ENCODE data around the gene SBF2.
"Not testable (repeated sequence)": the region's sequence is repeated elsewhere in the genome, so short reads cannot be mapped to it uniquely, and the experiment has no call there.

Gene SBF2

DNA sequence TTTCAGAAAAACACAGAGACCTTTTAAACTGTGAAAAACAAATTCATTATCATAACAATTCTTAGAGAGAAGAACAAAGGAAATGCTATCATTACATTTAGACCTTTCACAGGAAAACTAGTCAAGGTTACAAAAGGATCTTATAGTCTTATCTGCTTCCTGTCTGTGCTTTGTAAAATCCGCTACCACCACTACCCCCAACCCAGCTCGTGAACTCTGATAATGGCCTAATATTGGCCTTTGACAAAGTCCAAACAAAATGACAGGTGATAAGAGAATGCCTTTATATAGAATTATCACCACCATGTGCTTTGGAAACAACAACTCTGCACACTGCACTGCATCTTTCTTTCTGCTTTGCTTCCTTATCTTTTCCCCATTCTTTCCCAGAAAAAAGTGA is 272.5 kb downstream of the SBF2 start:
- Mint-ChIP-seq H3K36me3 (ENCODE audit: low read depth) (peaks cover 4% of the 10 kb centered on the region), H3K9me3 (no peaks in the 10 kb centered on the region), H3K27ac (no peak overlapping the region), H3K4me3 (no peak overlapping the region), H3K4me1 (ENCODE audit: low read depth) (peaks cover 15% of the 10 kb centered on the region), H3K27me3 (no peaks in the 10 kb centered on the region)
- DNase-seq: no peak

DNA sequence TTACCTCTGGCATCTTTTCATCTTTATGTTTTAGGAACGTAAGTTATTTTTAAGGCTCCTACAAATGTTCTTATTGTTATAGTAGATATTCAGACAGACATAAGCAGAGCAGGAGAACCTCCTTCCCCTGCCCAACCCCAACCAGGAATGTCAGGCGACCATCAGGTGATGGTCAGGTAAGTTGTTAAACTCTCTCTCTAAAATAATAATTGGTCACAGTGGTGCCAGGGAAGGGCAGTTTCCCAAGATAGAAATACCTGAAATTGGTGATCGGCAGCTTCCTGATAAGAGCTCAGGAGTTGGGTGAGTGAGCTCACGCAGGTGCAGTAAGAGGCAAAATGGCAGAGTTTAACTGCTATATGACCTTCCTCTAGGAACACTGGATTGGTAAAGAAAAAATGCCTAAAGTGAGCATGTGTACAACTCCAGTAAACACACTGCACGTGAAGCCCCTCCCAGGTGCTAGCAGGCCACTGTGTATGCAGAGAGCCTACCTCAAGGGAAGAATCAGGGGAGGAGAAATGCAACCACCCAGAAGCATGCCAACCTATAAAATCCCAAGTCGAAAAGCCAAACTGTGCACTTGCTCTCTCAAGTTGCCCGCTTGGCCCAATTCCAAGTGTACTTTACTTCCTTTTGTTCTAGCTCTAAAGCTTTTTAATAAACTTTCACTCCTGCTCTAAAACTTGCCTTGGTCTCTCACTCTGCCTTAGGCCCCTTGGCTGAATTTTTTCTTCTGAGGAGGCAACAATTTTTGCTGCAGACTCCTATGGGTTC is 273.9 kb downstream of the SBF2 start:
- Mint-ChIP-seq H3K9me3 (peaks cover 2% of the 10 kb centered on the region), H3K27me3 (no peaks in the 10 kb centered on the region)
- DNase-seq: no peak

DNA sequence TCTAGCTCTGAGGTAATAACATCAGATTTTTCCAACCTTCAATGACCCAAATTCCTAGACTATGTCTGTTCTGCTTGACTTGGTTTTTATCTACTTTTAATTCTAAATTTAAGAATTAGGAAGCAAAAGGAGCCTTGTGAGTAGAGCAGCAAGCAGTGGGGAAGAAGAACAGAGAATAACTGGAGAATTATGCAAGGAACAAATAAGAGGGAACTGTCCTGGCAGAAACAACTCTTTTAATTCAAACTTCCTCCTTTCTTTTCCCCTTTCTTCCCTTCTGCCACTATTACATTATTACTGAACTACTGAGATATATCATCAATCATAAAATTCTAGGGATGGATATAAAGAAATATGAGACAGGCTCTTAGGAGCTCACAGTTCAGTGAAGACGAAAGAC is 276.1 kb downstream of the SBF2 start:
- DNase-seq: no peak
- Mint-ChIP-seq H3K4me3 (no peak overlapping the region), H3K9me3 (peaks cover 15% of the 10 kb centered on the region), H3K36me3 (ENCODE audit: low read depth) (peaks cover 12% of the 10 kb centered on the region), H3K4me1 (ENCODE audit: low read depth) (peaks cover 15% of the 10 kb centered on the region), H3K27me3 (no peaks in the 10 kb centered on the region), H3K27ac (no peak overlapping the region)

More for the DNA sequence above, 273.9 kb downstream of the SBF2 start:
- Mint-ChIP-seq H3K4me1 (ENCODE audit: low read depth) (peaks cover 15% of the 10 kb centered on the region), H3K4me3 (no peak overlapping the region), H3K36me3 (ENCODE audit: low read depth) (peaks cover 9% of the 10 kb centered on the region), H3K27ac (no peak overlapping the region)

DNA sequence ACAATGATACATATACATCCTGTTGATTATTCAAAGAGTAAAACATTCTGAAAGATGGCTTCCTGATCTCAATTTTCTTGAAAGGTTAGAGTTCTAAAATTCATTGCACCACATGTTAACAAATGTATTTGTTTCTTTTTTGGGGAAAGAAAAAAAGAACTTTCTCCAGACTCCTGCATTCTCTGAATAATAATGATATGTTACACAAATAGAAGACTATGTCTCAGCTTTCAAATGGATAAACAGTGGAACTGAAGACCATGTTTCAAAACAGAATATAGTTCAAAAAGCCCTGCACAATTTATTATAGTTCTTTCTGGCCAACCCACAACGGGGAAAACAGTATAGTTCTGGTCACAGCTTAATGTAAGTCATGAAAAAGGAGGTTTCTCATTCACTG is 277.0 kb downstream of the SBF2 start:
- Mint-ChIP-seq H3K4me1 (ENCODE audit: low read depth) (peaks cover 14% of the 10 kb centered on the region), H3K4me3 (no peak overlapping the region), H3K9me3 (peaks cover 20% of the 10 kb centered on the region), H3K36me3 (ENCODE audit: low read depth) (peaks cover 12% of the 10 kb centered on the region), H3K27ac (no peak overlapping the region), H3K27me3 (no peaks in the 10 kb centered on the region)
- DNase-seq: no peak

DNA sequence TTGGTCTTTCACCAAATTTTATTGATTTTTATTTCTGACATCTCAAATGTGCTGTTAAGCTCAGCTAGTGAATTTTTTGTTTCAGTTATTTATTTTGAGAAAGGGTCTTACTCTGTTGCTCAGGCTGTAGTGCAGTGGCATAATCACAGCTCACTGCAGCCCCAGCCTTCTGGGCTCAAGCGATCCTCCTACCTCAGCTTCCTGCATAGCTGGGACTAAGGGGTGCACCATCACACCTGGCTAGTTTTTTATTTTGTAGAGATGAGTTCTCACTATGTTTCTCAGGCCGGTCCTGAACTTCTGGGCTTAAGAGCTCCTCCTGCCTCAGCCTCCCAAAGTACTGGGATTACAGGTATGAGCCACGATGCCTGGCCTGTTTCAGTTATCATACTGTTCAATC is 282.0 kb downstream of the SBF2 start:
- Mint-ChIP-seq H3K27ac (no peak overlapping the region), H3K4me3 (no peak overlapping the region), H3K4me1 (ENCODE audit: low read depth) (no peaks in the 10 kb centered on the region), H3K36me3 (ENCODE audit: low read depth) (peaks cover 16% of the 10 kb centered on the region), H3K9me3 (peaks cover 41% of the 10 kb centered on the region), H3K27me3 (no peaks in the 10 kb centered on the region)
- no peak for DNase-seq

DNA sequence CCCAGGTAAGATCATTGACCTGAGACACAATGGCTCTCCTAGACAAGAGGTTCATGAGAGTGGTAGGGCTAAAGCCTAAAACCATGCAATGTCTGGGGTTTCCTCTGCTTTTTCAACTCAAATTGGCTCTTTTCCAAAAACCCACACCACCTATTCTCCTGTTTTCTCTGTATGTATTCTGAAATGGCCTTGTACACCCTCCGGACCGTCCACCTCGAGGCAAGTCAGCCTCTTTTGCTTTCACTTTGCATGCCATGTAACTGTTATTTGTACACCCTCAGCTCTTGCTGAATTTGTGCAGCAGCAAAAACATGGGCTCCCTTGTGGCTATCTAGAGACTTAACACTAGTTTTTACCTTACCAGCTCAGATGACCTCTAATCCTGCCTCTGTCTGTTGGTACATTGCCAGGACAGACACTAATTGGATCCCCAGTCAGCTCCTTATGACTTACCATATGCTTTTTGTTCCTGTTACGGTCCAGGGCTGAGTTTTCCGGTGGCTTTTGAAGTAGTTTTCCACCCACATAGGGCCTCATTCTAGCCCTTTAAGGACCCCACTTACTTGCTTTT is 288.0 kb downstream of the SBF2 start:
- H3K4me3 Mint-ChIP-seq: no peak overlapping the region
- H3K4me1 Mint-ChIP-seq (ENCODE audit: low read depth): no peaks in the 10 kb centered on the region
- no peaks in the 10 kb centered on the region for H3K27me3 Mint-ChIP-seq
- H3K9me3 Mint-ChIP-seq: peaks cover 11% of the 10 kb centered on the region
- no peak overlapping the region for H3K27ac Mint-ChIP-seq
- H3K36me3 Mint-ChIP-seq (ENCODE audit: low read depth): peaks cover 7% of the 10 kb centered on the region
- DNase-seq: no peak

DNA sequence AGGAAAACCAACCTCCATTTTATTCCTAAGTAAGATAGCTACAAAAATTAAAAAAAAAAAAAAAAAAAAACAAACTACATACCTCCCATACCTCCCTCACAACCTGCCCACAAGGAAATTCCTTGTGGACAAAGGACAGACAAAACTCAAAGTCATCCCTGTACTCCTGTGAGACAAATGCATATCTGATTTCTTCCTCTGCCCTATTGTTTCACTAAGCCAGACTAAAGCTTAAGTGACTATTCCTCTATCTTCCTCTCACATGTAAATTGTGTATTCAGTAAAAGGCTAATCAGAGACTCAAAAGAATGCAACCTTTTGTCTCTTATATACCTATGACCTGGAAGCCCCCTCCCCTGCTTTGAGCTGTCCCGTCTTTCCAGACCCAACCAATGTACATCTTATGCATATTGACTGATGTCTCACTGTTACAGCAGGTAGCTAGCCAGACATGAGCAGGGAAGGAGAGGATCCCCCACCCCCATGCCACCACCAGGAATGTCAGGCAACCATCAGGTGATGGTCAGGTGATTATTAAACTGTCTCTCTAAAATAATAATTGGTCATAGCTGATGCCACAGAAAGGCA is 289.4 kb downstream of the SBF2 start:
- Mint-ChIP-seq H3K27ac (no peak overlapping the region), H3K27me3 (no peaks in the 10 kb centered on the region), H3K36me3 (ENCODE audit: low read depth) (no peaks in the 10 kb centered on the region), H3K4me1 (ENCODE audit: low read depth) (no peaks in the 10 kb centered on the region), H3K9me3 (no peaks in the 10 kb centered on the region), H3K4me3 (no peak overlapping the region)
- no peak for DNase-seq

DNA sequence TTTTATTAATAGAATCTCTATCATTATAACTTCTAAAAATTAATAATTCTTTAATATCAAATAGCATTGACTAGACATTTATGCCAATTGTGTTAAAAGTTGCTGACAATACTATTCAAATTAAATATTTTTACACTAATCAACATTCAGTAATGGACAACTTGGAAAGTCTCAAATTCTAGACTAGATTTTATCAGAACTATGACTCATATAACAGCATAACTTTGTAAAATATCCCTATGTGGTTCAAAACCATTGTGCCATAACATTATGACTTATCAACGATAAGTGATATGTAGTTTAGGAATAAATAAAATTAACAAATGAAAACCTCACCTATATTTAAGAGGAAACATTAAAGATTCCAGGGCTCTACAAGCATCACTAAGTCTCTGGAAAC is 291.8 kb downstream of the SBF2 start:
- Mint-ChIP-seq H3K9me3 (no peaks in the 10 kb centered on the region), H3K36me3 (ENCODE audit: low read depth) (no peaks in the 10 kb centered on the region), H3K4me3 (no peak overlapping the region), H3K27ac (no peak overlapping the region), H3K27me3 (no peaks in the 10 kb centered on the region), H3K4me1 (ENCODE audit: low read depth) (no peaks in the 10 kb centered on the region)
- no peak for DNase-seq

DNA sequence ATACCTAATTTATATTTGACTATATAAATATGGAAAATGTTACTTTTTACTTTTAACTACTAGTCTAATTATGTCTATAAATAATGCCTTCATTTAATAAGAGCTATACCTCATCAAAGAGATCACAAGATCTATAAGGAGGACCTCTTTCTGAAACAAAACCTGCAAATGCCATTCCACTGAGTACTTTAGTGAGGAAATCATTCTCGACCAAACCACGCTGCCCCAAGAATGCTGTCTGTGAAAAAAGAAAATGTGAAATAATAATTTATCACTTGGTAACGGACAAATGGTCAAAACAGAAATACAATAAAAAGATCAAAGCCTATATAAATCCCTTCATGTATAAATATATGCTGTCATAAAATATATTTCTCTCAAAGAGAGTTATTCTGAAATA is 301.7 kb downstream of the SBF2 start:
- no peaks in the 10 kb centered on the region for H3K4me1 Mint-ChIP-seq (ENCODE audit: low read depth)
- H3K4me3 Mint-ChIP-seq: no peak overlapping the region
- no peaks in the 10 kb centered on the region for H3K9me3 Mint-ChIP-seq
- H3K27ac Mint-ChIP-seq: no peak overlapping the region
- H3K27me3 Mint-ChIP-seq: no peaks in the 10 kb centered on the region
- H3K36me3 Mint-ChIP-seq (ENCODE audit: low read depth): peaks cover 21% of the 10 kb centered on the region
- DNase-seq: no peak

DNA sequence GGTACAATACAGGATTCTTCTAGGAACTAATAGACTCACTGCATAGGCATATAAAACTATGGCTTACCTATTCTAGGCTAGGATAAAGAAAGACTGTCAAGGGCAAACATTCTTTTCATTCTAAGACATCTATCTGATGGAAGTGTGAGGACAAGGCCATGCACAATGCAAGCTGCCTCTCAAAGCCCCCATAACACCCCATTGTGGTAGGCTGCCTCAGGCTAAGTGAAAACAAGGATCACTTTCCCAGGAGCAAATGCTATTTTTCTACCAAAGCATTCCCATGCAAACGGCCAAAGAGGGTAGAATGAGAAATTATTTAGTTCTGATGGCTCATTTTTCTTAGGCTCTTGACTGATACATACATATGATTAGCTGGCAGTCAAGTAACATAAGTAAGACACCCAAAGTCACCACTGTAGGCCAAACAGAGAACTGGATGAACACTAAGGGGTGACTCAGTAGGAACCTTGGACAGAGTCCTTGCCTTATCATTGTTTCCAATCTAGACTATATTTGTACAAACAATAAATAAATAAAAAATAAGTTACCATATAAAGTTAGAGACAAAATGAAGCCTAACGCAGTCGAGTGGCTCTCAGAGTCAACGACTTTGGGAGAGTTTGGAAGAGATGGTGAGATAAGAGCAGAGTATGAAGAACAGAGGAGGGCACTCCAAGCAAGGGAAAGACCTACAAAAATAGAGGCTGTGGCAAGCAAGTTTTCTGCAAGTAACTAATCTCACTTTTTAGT is 303.6 kb downstream of the SBF2 start:
- no peak overlapping the region for H3K27ac Mint-ChIP-seq
- no peak for DNase-seq
- peaks cover 27% of the 10 kb centered on the region for H3K36me3 Mint-ChIP-seq (ENCODE audit: low read depth)
- peaks cover 2% of the 10 kb centered on the region for H3K4me1 Mint-ChIP-seq (ENCODE audit: low read depth)
- H3K9me3 Mint-ChIP-seq: no peaks in the 10 kb centered on the region
- H3K27me3 Mint-ChIP-seq: no peaks in the 10 kb centered on the region
- H3K4me3 Mint-ChIP-seq: no peak overlapping the region

DNA sequence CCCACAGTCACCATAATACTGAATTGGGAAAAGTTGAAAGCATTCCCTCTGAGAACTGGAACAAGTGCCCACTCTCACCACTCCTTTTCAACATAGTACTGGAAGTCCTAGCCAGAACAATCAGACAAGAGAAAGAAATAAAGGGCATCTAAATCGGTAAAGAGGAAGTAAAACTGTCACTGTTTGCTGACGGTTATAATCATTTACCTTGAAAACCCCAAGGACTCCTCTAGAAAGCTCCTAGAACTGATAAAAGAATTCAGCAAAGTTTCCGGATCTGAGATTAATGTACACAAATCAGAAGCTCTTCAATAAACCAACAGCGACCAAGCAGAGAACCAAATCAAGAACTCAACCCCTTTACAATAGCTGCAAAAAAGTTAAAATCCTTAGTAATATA is 306.7 kb downstream of the SBF2 start:
- peaks cover 29% of the 10 kb centered on the region for H3K36me3 Mint-ChIP-seq (ENCODE audit: low read depth)
- not testable (repeated sequence) for H3K4me3 Mint-ChIP-seq; H3K27ac Mint-ChIP-seq; H3K4me1 Mint-ChIP-seq (ENCODE audit: low read depth); H3K27me3 Mint-ChIP-seq; DNase-seq; H3K9me3 Mint-ChIP-seq

DNA sequence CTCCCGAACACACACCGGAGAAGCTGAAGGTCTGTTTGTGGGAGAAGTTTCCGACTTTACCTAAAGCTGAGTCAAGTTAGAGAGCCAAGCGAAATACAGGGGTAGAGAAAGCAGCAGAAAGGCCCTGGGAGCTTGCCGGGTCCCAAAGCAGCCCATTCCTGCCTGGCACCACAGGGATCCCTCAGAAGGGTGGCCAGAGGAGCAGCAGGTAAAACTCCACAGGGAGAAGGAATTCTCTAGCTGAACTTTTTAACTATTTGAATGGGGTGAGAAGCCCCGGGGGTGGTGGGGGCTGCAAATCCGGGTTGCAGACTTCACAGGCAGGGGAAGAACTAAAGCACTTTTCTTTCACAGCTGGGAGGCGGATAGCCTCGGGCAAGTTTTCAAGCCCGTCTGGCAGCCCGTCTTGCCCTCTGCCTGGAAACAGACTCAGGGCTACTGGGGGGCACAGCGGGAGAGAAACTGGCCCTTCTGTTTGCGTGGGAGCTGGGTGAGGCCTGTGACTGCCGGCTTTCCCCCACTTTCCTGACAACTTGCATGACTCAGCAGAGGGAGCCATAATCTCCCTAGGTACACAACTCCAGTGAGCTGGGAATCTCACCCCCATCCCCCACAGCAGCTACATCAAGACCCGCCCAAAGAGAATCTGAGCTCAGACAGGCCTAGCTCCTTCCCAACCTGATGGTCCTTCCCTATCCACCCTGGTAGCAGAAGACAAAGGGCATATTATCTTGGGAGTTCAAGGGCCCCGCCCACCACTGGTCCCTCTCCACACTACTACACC is 311.0 kb downstream of the SBF2 start:
- Mint-ChIP-seq H3K4me3 (no peak overlapping the region), H3K9me3 (no peaks in the 10 kb centered on the region), H3K27me3 (no peaks in the 10 kb centered on the region), H3K36me3 (ENCODE audit: low read depth) (peaks cover 17% of the 10 kb centered on the region), H3K27ac (no peak overlapping the region), H3K4me1 (ENCODE audit: low read depth) (peaks cover 4% of the 10 kb centered on the region)
- DNase-seq: no peak

DNA sequence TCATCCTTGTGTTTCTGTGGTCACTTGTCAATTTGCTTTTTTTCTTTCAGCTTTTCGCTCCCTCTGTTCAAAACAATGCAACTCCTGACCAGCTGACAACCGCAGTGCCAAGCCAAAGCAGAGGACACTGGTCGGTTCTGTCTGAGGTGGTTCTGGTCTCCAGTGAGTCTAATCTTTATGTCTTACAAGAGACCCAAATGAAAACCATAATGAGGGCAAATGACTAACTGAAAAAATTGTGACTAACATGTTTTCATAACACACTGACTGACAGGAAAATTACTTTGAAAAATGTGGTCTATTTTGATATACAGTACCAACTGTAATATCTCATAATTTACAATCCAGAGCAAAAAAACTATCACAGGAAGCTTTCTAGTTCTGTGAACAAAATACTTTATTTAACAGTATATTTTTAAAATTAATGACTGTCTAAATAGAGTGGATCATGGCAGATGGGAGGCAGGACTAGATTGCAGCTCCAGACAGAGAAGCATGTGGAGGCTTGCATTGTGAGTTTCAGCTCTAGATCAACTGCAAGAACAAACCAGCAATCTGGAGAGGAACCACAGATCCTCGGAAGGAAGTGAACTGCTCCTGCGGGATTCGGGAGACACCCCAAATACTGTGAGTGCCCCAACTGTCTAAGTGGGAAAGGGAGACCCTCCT is 311.8 kb downstream of the SBF2 start:
- no peaks in the 10 kb centered on the region for H3K27me3 Mint-ChIP-seq
- peaks cover 10% of the 10 kb centered on the region for H3K36me3 Mint-ChIP-seq (ENCODE audit: low read depth)
- DNase-seq: no peak
- peaks cover 4% of the 10 kb centered on the region for H3K4me1 Mint-ChIP-seq (ENCODE audit: low read depth)
- no peaks in the 10 kb centered on the region for H3K9me3 Mint-ChIP-seq
- H3K4me3 Mint-ChIP-seq: no peak overlapping the region
- no peak overlapping the region for H3K27ac Mint-ChIP-seq

DNA sequence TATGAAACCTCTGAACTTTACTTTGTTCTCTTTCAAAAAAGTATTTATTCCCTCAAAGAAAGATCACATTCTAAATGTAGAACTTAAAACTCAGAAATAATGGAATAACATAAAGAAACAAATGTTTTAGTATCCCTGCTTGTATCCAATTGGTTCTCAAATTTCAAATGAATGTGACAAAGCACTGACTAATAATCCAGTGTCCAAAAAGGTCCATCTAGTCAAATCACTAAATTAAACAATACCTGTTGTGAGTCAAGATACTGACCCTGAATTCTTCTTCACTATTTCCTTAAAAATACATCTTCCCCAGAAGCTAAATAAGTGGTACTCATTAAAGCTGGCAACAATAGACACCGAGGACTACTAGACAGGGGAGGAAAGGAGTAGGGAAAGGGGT is 313.1 kb downstream of the SBF2 start:
- Mint-ChIP-seq H3K27me3 (no peaks in the 10 kb centered on the region), H3K9me3 (no peaks in the 10 kb centered on the region), H3K36me3 (ENCODE audit: low read depth) (peaks cover 4% of the 10 kb centered on the region), H3K27ac (no peak overlapping the region), H3K4me1 (ENCODE audit: low read depth) (peaks cover 2% of the 10 kb centered on the region), H3K4me3 (no peak overlapping the region)
- DNase-seq: no peak

Data from activated T-cell treated with anti-CD3 and anti-CD28 coated beads, Interleukin-2, amount 50 U/mL, for 24 hours (primary cell).